ENCODE results near the gene SRP9. TPM values are rescaled to one million over a fixed set of nuclear protein-coding genes. Genes with fewer than 3 reads are reported as not detected.

Gene SRP9
- total RNA-seq, 1 donor from 2014 or later: 166 TPM

- ATAC-seq: peak in 1 of 2 donors; percentile 5
- DNase-seq: no peak
These were observed 5.8 kb upstream of the SRP9 start for GRCh38 chr1:225771661-225772322.

GRCh38 chr1:225772323-225772768 is 5.3 kb upstream of the SRP9 start:
- peak; percentile 94 to 97 for ATAC-seq
- Histone ChIP-seq H3K27me3 (ENCODE audit: low read depth) (no peaks in the 10 kb centered on the region), H3K4me1 (peaks cover 41% of the 10 kb centered on the region), H3K27ac (peak overlapping the region; percentile 63), H3K36me3 (no peaks in the 10 kb centered on the region), H3K9me3 (no peaks in the 10 kb centered on the region), H3K4me3 (no peak overlapping the region)
- peak; percentile 86 for DNase-seq
- TF ChIP-seq CTCF (IDR thresholded peaks at IDR 0.05): peak; percentile 84
- intact Hi-C loops (cut with DNase I): no loop called here

More at GRCh38 chr1:225771661-225772322, 5.8 kb upstream of the SRP9 start:
- Histone ChIP-seq H3K36me3 (no peaks in the 10 kb centered on the region), H3K4me3 (no peak overlapping the region), H3K27ac (peak overlapping the region; percentile 63), H3K27me3 (ENCODE audit: low read depth) (no peaks in the 10 kb centered on the region), H3K4me1 (peaks cover 42% of the 10 kb centered on the region), H3K9me3 (no peaks in the 10 kb centered on the region)
- no peak for TF ChIP-seq CTCF (IDR thresholded peaks at IDR 0.05)
- intact Hi-C loops (cut with DNase I): no loop called here

GRCh38 chr1:225772848-225773247 is 4.8 kb upstream of the SRP9 start:
- Histone ChIP-seq H3K4me3 (no peak overlapping the region), H3K9me3 (no peaks in the 10 kb centered on the region), H3K4me1 (peaks cover 38% of the 10 kb centered on the region), H3K27ac (peak overlapping the region; percentile 63), H3K36me3 (no peaks in the 10 kb centered on the region), H3K27me3 (ENCODE audit: low read depth) (no peaks in the 10 kb centered on the region)
- no peak for DNase-seq
- intact Hi-C loops (cut with DNase I): no loop called here
- no peak for TF ChIP-seq CTCF (IDR thresholded peaks at IDR 0.05)
- ATAC-seq: no peak

GRCh38 chr1:225774281-225775147 is 3.1 kb upstream of the SRP9 start:
- no peak for TF ChIP-seq CTCF (IDR thresholded peaks at IDR 0.05)
- no peak for ATAC-seq

GRCh38 chr1:225776294-225776693 is 1.3 kb upstream of the SRP9 start:
- intact Hi-C loops (cut with DNase I): no loop called here
- no peaks in the 10 kb centered on the region for H3K9me3 ChIP-seq
- H3K4me3 ChIP-seq: no peak overlapping the region
- DNase-seq (no peak), ATAC-seq (no peak)
- peaks cover 49% of the 10 kb centered on the region for H3K4me1 ChIP-seq
- no peaks in the 10 kb centered on the region for H3K27me3 ChIP-seq (ENCODE audit: low read depth)
- TF ChIP-seq CTCF (IDR thresholded peaks at IDR 0.05): no peak
- H3K36me3 ChIP-seq: no peaks in the 10 kb centered on the region
- H3K27ac ChIP-seq: no peak overlapping the region

More at GRCh38 chr1:225774281-225775147, 3.1 kb upstream of the SRP9 start:
- DNase-seq: no peak
- Histone ChIP-seq H3K36me3 (no peaks in the 10 kb centered on the region), H3K4me1 (peaks cover 32% of the 10 kb centered on the region), H3K27me3 (ENCODE audit: low read depth) (no peaks in the 10 kb centered on the region), H3K9me3 (no peaks in the 10 kb centered on the region), H3K27ac (no peak overlapping the region), H3K4me3 (no peak overlapping the region)
- intact Hi-C loops (cut with DNase I): no loop called here

Data from lower lobe of right lung (tissue), 2 donors.